Caco-2 (cell line): Measurements from ENCODE around the gene NRXN3. TPM values are rescaled to one million over a fixed set of nuclear protein-coding genes. Genes with fewer than 3 reads are reported as not detected.

Experiments
- BruUV-seq: library from RNA; stranded (reverse); fragments of 400-500 nt; replicated peaks from 2 replicates; lab custom pipeline; 2021; lab: Mats Ljungman, UMichigan
- CTCF ChIA-PET: fragments of 300-600 bp; sonication (Branson Sonifier 250); formaldehyde crosslinking; loops from one replicate; lab custom pipeline; 2022; ENCODE audit warnings: antibody characterized with exemption; lab: Charles Lee
- POLR2A ChIA-PET: fragments of 300-600 bp; sonication (Branson Sonifier 250); formaldehyde crosslinking; loops from one replicate; lab custom pipeline; 2022; ENCODE audit warnings: antibody characterized with exemption; lab: Charles Lee
- DNase-seq, 2 experiments: peaks; one replicate each; pipeline versions ENCODE4 v3.0.0 to v3.0.0-alpha.2; 2020 to 2022
- H3K27me3 ChIP-seq: replicated peaks from 2 replicates; pipeline ENCODE4 v1.6.0; 2011; ENCODE audit warnings: low read length; ENCODE audit not compliant: control insufficient read depth, insufficient read depth
- H3K36me3 ChIP-seq: 2 replicates; pipeline ENCODE4 v1.5.1; 2011; ENCODE audit warnings: low read length; ENCODE audit not compliant: control insufficient read depth, insufficient read depth
- H3K4me1 ChIP-seq: fragments of 250-450 bp; sonication (Bioruptor Pico); 2 replicates; pipeline ENCODE4 v1.5.1; 2020; ENCODE audit warnings: mild to moderate bottlenecking
- H3K4me3 ChIP-seq: 2 replicates; pipeline ENCODE4 v1.5.1; 2011; ENCODE audit warnings: low read depth, mild to moderate bottlenecking, control low read depth, low read length
- H3K9me3 ChIP-seq: fragments of 250-450 bp; sonication (Bioruptor Pico); 2 replicates; pipeline ENCODE4 v1.5.1; 2020; ENCODE audit warnings: mild to moderate bottlenecking, moderate library complexity
- H3K27ac Mint-ChIP-seq: one replicate; pipeline ENCODE4 v1.8.0; 2022; ENCODE audit warnings: mixed read lengths; ENCODE audit not compliant: unreplicated experiment
- H3K27me3 Mint-ChIP-seq: one replicate; pipeline ENCODE4 v1.8.0; 2022; ENCODE audit warnings: mixed read lengths; ENCODE audit not compliant: insufficient read depth, unreplicated experiment
- H3K36me3 Mint-ChIP-seq: one replicate; pipeline ENCODE4 v1.8.0; 2022; ENCODE audit warnings: mild to moderate bottlenecking, mixed read lengths; ENCODE audit not compliant: insufficient read depth, unreplicated experiment
- H3K4me1 Mint-ChIP-seq: one replicate; pipeline ENCODE4 v1.8.0; 2022; ENCODE audit warnings: low read depth, mixed read lengths; ENCODE audit not compliant: unreplicated experiment
- H3K4me3 Mint-ChIP-seq: one replicate; pipeline ENCODE4 v1.8.0; 2022; ENCODE audit warnings: mild to moderate bottlenecking, moderate library complexity, mixed read lengths; ENCODE audit not compliant: unreplicated experiment
- H3K9me3 Mint-ChIP-seq: one replicate; pipeline ENCODE4 v1.8.0; 2022; ENCODE audit warnings: mixed read lengths; ENCODE audit not compliant: unreplicated experiment
- intact Hi-C: fragments of 100-400 bp; cut with micrococcal nuclease; formaldehyde crosslinking; loops from one replicate; pipeline ENCODE4 v1.10.0; 2022; ENCODE audit not compliant: unreplicated experiment
- total RNA-seq: library from RNA; stranded (reverse); gene quantifications from 2 replicates; pipeline ENCODE4 v1.2.3, GENCODE V29; 2022
- TF ChIP-seq, protein P1 (sequence below), 2 experiments: fragments of 200-600 bp in 1 of 2; IDR thresholded peaks; 1 replicate in 1 of 2; 2 replicates in 1 of 2; pipeline versions ENCODE4 v1.5.1 to v1.8.0; 2011 to 2022; ENCODE audit warnings: antibody characterized with exemption in 1 of 2, control low read depth in 1 of 2, inconsistent platforms in 1 of 2, low read depth in 1 of 2, low read length in 1 of 2, mild to moderate bottlenecking in 1 of 2, moderate library complexity in 1 of 2; ENCODE audit not compliant: insufficient read depth in 1 of 2, severe bottlenecking in 1 of 2, unreplicated experiment in 1 of 2

NRXN3 gene
- total RNA-seq, 1 experiment from 2014 or later, result 12.4 TPM

DNA sequence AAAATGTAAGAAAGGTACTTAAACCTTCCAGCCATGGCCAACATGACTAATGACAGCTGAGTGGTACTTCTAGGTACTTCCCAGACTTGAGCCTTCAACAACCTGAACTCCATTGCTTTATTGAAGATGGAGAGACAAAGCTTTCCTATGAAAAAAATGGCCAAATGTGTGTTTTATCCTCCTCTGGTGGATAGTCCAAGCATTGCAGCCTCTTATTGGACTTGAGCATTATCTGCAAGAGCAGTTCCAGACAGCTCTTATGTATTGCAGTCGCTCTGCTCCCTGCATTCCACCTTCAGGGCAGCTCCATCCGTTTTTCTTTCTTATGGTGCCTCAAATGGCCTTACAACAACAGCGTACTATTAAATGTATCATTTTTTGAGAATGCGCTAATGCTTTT lies 588.2 kb downstream of the NRXN3 start:
- BruUV-seq, result no TSS peak
- CTCF ChIA-PET, result no interaction called here
- Mint-ChIP-seq H3K9me3 (no peaks in the 10 kb centered on the region), H3K27me3 (peaks cover 11% of the 10 kb centered on the region), H3K27ac (no peak overlapping the region), H3K4me1 (no peaks in the 10 kb centered on the region), H3K4me3 (no peak overlapping the region), H3K36me3 (no peaks in the 10 kb centered on the region)
- H3K27me3 ChIP-seq, result no peaks in the 10 kb centered on the region
- DNase-seq, result peak in 1 of 2 experiments; percentile 39
- TF ChIP-seq, protein P1, sequence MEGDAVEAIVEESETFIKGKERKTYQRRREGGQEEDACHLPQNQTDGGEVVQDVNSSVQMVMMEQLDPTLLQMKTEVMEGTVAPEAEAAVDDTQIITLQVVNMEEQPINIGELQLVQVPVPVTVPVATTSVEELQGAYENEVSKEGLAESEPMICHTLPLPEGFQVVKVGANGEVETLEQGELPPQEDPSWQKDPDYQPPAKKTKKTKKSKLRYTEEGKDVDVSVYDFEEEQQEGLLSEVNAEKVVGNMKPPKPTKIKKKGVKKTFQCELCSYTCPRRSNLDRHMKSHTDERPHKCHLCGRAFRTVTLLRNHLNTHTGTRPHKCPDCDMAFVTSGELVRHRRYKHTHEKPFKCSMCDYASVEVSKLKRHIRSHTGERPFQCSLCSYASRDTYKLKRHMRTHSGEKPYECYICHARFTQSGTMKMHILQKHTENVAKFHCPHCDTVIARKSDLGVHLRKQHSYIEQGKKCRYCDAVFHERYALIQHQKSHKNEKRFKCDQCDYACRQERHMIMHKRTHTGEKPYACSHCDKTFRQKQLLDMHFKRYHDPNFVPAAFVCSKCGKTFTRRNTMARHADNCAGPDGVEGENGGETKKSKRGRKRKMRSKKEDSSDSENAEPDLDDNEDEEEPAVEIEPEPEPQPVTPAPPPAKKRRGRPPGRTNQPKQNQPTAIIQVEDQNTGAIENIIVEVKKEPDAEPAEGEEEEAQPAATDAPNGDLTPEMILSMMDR (IDR thresholded peaks at IDR 0.05; ENCODE audit: insufficient read depth in 1 of 2, low read depth in 1 of 2, low read length in 1 of 2, severe bottlenecking in 1 of 2, unreplicated experiment in 1 of 2), result peak; percentile 49 to 51
- H3K36me3 ChIP-seq, result no peaks in the 10 kb centered on the region
- H3K4me1 ChIP-seq, result no peaks in the 10 kb centered on the region
- H3K4me3 ChIP-seq, result no peak overlapping the region
- POLR2A ChIA-PET, result no interaction called here
- H3K9me3 ChIP-seq, result no peaks in the 10 kb centered on the region
- intact Hi-C loops, result no loop called here

DNA sequence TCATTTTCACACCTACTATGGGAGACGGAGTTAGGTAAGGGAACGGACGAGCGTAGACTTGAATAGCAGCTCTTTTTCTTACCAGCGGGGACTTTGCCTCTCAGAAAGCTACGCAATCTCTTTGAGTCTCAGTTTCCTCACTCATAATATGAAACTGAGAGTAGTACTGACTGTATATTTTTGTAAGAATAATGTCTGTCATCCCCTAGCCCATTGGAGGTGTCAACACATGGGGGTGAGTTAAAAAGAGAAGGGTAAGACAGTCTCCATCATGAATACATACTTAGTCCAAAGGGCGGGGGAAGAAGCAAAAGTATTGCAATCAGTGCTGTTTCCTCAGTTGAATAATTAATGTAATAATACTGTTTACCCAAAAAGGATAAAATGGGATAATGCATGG lies 592.2 kb downstream of the NRXN3 start:
- Histone ChIP-seq H3K27me3 (no peaks in the 10 kb centered on the region), H3K4me3 (no peak overlapping the region), H3K9me3 (no peaks in the 10 kb centered on the region), H3K4me1 (no peaks in the 10 kb centered on the region), H3K36me3 (no peaks in the 10 kb centered on the region)
- intact Hi-C loops, result no loop called here
- no peaks in the 10 kb centered on the region for H3K9me3 Mint-ChIP-seq
- ChIA-PET POLR2A (no interaction called here), CTCF (no interaction called here)
- no peak overlapping the region for H3K4me3 Mint-ChIP-seq
- no peaks in the 10 kb centered on the region for H3K4me1 Mint-ChIP-seq
- H3K27me3 Mint-ChIP-seq, result peaks cover 7% of the 10 kb centered on the region
- BruUV-seq, result no TSS peak
- TF ChIP-seq, protein P1 (IDR thresholded peaks at IDR 0.05; ENCODE audit: insufficient read depth in 1 of 2, low read depth in 1 of 2, low read length in 1 of 2, severe bottlenecking in 1 of 2, unreplicated experiment in 1 of 2), result no peak
- no peak for DNase-seq
- no peak overlapping the region for H3K27ac Mint-ChIP-seq
- no peaks in the 10 kb centered on the region for H3K36me3 Mint-ChIP-seq

DNA sequence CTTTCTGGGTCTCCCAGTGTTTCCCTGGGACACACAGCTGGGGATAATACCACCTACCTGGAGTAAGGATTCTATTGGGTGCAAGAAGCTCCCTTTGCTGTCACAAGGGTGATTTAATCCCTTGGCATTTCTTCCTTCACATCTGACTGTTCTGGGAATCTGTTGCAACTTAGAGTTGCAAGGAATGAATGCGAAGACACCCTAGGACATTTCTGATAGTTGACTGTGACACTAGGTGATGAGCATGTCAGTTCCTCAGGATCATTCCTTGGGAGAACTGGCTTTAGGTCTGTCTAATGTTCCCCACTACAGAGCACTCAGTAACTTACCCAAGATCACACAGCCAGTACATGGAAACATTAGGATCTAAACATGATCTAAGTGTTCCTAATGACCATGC lies 593.6 kb downstream of the NRXN3 start:
- CTCF ChIA-PET, result no interaction called here
- H3K36me3 Mint-ChIP-seq, result no peaks in the 10 kb centered on the region
- Histone ChIP-seq H3K27me3 (no peaks in the 10 kb centered on the region), H3K4me1 (no peaks in the 10 kb centered on the region), H3K36me3 (no peaks in the 10 kb centered on the region), H3K9me3 (no peaks in the 10 kb centered on the region), H3K4me3 (no peak overlapping the region)
- TF ChIP-seq, protein P1 (IDR thresholded peaks at IDR 0.05; ENCODE audit: insufficient read depth in 1 of 2, low read depth in 1 of 2, low read length in 1 of 2, severe bottlenecking in 1 of 2, unreplicated experiment in 1 of 2), result no peak
- H3K27me3 Mint-ChIP-seq, result peaks cover 7% of the 10 kb centered on the region
- no TSS peak for BruUV-seq
- POLR2A ChIA-PET, result no interaction called here
- H3K27ac Mint-ChIP-seq, result no peak overlapping the region
- H3K4me3 Mint-ChIP-seq, result no peak overlapping the region
- intact Hi-C loops, result no loop called here
- no peaks in the 10 kb centered on the region for H3K4me1 Mint-ChIP-seq
- DNase-seq, result no peak
- no peaks in the 10 kb centered on the region for H3K9me3 Mint-ChIP-seq
